GM21528 (cell line): ENCODE data around the gene FAM78B.

Experiments used
- ATAC-seq: cut with Tn5 transposase; IDR thresholded peaks from one replicate; pipeline ENCODE4 v1.9.1; 2021; ENCODE audit warnings: mild to moderate bottlenecking, moderate library complexity; ENCODE audit not compliant: unreplicated experiment, low FRiP score

The FAM78B gene

DNA sequence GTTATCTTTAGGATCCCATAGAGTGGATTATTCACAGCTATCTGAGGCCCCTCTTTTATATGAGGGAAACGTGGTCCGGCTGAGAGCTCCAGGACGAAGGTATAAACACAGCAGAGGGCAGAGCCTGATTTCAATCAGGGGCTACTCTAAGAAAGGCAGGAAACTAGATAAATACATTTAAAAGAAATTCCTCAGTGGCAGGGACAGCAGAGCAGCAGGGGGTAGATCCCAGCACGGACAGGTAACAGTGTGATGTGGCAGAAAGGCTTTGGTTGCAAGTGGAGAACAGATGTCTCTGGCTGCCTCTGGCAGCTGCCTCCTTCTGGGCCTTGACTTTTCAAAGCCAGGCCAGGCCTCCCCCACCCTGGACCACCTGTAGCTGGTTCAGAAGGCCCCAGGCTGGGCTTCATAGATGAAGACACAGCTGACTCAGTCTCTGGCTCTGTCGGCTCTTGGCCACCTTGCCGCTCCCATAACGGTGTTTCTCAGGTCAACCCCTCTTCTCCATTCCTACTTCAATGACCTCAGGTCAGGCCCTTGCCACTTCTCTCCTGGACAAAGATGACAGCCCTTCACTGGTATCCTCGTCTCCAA, 43.8 kb downstream of the FAM78B start:
- ATAC-seq: no peak

DNA sequence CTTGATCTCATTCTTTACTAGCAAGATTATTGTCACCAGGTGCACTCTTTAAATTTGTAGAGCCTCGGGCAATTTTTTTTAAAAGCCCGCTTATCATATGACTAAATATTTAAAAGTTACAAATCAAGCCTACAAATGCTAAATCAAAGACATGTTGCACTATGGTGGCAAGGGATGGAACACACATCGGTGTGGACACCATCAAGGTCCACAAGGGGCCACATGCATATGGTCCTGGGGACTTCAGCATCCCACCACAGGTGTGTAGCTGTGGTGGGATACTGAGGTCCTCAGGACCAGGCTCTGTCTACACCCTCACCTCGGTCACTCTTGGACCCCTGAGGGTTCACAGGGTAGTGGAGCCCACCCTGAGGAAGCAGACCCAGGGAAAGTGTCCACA, 45.8 kb downstream of the FAM78B start:
- ATAC-seq: no peak

DNA sequence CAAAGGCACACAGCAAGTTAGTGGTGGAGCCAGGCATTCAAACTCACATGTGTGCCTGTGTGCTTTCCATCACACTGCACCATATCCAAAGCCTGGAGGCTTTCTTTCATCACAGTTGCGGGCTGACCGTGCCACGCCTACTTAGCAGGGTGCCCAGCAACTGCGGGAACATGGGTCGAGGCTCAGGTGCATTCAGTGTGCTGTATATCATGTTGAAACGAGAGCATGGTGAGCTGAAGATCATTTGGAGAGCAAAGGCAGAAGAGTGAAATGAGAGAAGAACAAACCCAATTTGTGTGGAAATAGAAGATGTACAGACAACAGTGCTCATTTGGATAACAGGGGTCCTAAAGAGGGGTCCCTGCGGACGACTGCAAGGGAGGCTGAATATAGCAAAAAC, 46.5 kb downstream of the FAM78B start:
- ATAC-seq: no peak

GRCh38 chr1:166119471-166119965, 47.3 kb downstream of the FAM78B start:
- ATAC-seq: no peak

DNA sequence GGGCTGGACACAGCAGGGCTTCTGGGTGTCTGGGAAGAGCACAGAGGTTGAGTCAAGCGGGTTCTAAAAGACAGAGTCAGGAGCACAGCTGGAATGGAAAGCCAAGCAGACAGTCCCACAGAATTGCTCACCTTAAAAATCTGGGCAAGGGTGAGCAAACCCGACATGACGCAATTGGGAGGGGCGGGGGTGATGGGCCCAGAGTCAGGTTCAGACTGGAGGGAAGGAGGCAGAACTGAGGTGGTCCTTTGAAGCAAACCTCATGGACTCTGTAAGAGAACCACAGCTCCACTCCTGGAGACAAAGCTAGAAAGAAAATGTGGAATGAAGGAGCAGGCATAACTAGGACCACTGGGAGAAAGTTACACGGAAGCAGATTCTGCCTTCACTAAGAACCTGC, 49.0 kb downstream of the FAM78B start:
- ATAC-seq: no peak

GRCh38 chr1:166116026-166116425, 50.8 kb downstream of the FAM78B start:
- ATAC-seq: no peak

GRCh38 chr1:166114419-166114818, 52.4 kb downstream of the FAM78B start:
- no peak for ATAC-seq

DNA sequence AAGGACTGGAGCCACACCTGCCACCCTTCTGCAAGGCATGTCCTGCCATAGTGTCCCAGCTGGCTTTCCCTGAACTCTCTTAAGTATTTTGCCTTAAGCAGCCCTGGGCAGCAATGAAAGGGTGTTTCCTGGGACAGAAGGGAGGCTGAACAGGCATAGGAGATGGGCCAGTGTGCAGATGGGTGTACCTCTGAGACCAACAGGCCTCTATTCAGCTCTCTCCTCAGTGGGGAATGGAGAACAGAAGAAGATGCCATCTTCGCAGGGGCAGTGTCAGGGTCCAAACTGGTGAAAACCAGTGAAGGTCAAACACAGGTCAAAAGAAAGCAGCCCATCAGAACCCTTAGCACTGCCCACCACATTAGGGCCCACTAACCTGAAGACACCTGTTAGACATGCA, 53.2 kb downstream of the FAM78B start:
- ATAC-seq: no peak

- no peak for ATAC-seq
Measured at GRCh38 chr1:166113031-166113430, 53.8 kb downstream of the FAM78B start.

DNA sequence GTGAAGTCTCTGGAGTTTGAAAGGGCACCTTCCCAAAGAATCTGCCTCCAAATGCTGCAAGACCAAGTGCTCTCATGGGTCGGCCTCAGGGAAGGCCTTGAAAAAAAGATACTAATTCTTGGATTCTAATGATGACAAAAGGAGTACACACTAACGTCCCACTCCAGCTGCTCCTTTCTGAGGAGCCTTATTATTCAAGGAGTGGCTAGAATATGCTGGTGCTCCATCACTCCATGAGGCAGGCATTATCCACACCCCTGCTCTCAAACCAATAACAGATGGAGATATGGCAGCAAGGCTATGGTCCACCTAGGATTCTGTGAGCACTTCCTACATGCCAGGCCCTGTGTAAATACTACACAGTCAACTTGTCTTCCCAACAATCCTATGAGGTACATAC, 54.4 kb downstream of the FAM78B start:
- no peak for ATAC-seq

DNA sequence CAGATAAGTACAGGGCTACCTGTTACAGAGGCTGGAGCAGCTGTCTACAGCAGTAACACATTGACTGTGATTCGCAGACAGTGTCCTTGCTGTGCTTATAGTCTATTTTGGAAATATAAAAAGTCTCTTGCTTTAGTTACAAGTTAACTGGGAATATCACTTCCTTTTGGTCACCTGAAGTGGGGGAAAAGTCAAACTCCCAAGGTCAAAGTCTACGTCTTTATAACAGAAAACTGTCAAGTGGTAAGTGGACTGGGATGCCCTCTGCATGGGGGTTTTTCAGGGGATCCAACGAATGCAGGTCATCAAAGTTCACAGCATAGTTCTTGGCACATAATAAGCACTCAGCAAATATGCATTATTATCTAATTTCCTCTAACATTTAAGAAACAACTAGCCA, 55.4 kb downstream of the FAM78B start:
- ATAC-seq: no peak

- ATAC-seq: no peak
Measured at GRCh38 chr1:166090244-166090643, 76.6 kb downstream of the FAM78B start.

DNA sequence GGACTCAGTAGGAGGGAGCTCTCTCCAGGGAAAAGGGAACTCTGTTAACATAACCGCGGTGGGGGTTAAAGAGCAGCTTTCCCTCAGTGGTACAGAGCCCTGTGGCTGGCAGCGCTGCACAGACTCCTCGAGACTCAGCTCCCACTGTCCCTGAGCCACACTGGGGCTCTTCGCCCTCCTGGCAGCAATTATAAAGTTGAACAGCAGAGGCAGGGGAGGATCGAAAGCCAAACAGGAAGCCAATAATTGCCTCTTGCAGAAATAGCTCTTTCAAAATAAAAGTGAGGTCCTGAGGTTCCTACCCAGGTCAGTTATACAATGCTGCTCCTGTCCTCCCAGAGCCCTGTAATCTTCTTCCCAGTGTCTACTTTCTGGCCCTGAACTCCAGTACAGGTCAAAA, 77.0 kb downstream of the FAM78B start:
- ATAC-seq: no peak

DNA sequence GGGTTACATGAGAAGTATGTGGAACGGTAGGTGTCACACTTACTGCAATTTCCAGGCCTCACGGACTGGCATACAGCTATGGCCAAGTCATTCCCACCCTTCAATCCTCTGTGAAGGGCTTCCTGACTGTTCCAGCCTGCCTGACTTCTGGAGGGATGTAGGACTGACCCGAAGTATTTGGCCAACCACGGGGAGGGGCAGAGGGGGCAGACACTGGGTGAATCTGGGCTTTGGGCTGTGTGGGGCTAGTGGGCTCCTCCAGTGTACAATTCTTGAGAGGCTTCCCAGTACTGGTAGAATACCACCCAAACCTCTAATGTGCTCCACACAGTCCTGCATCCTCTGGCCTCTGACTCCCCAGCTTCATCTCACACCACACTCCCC, 78.2 kb downstream of the FAM78B start:
- no peak for ATAC-seq

DNA sequence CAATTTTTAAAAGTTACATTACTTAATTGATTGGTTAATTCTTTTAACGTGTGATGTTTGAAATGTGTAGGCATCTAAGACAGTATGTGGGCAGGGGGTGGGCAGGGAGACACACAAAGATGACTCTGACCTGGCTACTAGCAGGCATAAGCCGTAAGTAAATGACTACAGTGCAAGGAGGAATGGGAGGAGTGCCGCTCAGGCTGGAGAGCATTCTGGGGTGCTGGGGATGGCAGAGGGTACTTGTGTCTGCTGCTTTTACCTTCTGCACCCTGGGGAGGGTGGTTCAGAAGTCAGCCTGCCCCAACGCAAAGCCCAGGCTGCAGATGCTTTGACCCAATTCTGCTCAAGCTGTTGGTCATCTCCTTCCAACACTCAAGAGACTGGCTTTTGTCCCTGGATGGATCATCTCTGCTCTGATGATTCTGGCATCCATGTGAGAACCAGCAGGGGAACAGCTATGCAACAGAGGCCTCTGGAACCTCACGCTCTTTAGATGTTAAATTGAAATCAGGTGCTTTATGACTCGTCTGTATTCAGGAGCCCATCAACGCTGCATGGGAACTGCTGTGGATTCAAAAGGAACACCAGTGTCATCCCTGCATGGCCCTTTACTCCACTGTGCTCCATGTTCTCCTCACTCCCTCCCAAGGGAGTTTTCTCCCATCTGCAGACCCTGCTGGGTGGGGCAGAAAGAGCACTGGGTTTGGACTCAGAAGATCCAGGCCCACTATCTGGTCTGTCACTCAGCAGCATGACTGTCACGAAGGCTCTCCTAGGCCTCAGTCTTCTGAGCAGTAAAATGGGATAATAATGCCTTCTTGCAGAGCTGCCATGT, 78.8 kb downstream of the FAM78B start:
- ATAC-seq: no peak

GRCh38 chr1:166086113-166086883, 80.5 kb downstream of the FAM78B start:
- ATAC-seq: no peak

DNA sequence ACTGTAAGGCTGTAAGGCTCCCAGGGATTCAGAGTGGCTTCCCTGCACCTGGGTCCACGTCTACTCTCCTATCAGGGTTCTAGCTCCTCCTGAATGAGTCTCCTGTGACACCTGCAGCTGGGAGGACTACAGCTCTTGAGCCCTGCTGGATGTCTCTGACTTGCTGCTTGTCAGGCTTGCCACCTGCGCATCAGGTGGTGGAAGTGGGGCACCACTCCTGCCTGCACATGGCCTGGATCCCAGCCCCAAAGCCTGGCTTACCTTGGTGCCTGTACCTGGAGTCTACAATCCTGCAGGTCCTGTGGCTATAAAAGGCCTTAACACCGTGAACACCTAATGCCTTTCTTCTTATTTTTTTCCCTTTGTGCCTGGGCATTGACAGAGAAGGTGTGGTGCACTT, 82.2 kb downstream of the FAM78B start:
- ATAC-seq: no peak

GRCh38 chr1:166083887-166084286, 82.9 kb downstream of the FAM78B start:
- ATAC-seq: peak; percentile 57

DNA sequence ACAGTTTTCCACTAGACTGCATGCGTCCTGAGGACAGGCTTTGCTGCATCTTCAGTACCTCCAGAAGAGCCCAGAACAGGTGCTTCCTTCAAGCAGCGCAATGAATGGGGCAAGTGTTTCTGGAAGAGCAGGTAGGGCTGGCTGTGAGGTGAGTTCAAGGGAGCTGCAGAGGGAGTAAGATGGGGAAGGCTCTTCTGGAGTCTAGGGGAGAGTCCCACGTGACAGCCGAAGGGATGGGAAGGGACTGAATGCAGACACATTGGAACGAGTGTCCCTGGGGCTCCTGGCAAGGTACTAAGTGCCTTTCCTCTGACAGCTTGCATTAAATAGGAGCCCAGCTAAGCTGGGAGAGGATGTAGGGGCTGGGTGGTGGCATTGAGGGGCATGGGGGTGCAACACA, 84.2 kb downstream of the FAM78B start:
- ATAC-seq: no peak

DNA sequence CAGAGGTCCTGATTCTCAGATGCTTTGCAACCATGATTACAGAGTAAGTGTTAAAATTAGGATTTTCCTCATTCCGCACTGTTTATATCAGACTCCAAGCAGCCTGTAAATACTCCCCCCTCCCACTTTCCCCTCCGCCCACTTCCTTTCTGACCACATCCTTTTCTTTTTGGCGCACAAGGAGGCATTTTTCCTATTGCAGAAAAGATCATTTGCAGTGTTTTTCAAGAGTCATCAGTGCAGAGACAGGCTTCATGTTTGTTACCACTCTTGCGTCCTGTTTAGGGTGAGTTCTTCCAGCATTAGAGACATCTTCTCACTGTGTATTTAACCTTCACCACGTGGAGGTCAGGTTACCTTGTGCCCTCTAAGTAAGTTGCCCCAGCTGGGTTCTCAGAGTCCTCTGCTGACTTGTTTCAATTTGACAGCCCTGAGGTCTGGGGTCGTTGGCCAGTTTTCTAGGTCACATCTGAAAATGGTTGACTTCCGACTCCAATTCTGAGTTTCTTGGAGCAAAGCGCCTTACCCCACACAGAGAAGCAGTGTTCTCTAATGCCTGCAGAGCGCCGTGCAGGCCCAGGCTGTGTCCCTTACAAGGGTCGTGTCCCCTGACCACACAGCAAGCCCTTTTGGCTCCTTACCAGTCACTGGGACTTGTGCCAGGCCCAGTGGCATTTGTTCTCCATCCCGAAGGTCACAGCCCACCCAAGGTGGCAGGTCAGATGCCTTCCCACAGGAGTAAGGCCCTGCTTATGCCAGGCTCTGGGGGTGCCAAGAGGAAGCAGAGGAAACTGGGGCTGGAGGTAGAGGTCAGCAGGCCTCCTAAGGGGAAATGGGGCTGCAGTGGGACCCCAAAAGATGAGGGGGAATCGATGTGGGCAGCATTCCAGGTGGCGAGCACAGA, 85.6 kb downstream of the FAM78B start:
- ATAC-seq: no peak
